Right lobe of liver (tissue), 6 donors: Measurements from ENCODE around the gene IDNK. TPM values are rescaled to one million over a fixed set of nuclear protein-coding genes. Genes with fewer than 3 reads are reported as not detected.

Experiments
- ATAC-seq, 4 donors: fragments of 200-7000 bp; cut with Tn5 transposase; one replicate each; pipeline ENCODE4 v1.9.1; 2020; ENCODE audit warnings: mild to moderate bottlenecking in 4 of 4, moderate library complexity in 4 of 4
- DNase-seq, 3 donors: peaks; one replicate each; pipeline ENCODE4 v3.0.0-alpha.2; 2020
- H3K27ac ChIP-seq, 3 donors: fragments of 200-600 bp; one replicate each; pipeline ENCODE4 v1.8.0; 2022
- H3K27me3 ChIP-seq, 2 donors: fragments of 200-600 bp; one replicate each; pipeline ENCODE4 v1.8.0; 2022
- H3K36me3 ChIP-seq, 4 donors: fragments of 200-600 bp; sonication (generic) in 1 of 4; one replicate each; pipeline versions ENCODE4 v1.5.1 to v1.8.0; 2017 to 2022; ENCODE audit warnings: control low read depth in 1 of 4
- H3K4me1 ChIP-seq, 4 donors: fragments of 200-600 bp; sonication (generic) in 1 of 4; one replicate each; pipeline versions ENCODE4 v1.5.1 to v1.8.0; 2017 to 2022; ENCODE audit warnings: control low read depth in 1 of 4
- H3K4me3 ChIP-seq, 3 donors: fragments of 200-600 bp; one replicate each; pipeline ENCODE4 v1.8.0; 2022
- H3K9me3 ChIP-seq, 4 donors: fragments of 200-600 bp; sonication (generic) in 1 of 4; one replicate each; pipeline versions ENCODE4 v1.5.1 to v1.8.0; 2017 to 2022; ENCODE audit warnings: control low read depth in 1 of 4
- POLR2A ChIP-seq: fragments of 450-650 bp; IDR thresholded peaks from one replicate; pipeline ENCODE4 v1.6.1; 2017; ENCODE audit warnings: antibody characterized with exemption, mild to moderate bottlenecking
- WGBS: methylation state at CpG from one replicate; pipeline ENCODE4 v1.1.6; 2018; ENCODE audit warnings: low coverage, low lambda C conversion rate; ENCODE audit not compliant: insufficient coverage; ENCODE audit errors: missing lambda C conversion rate; 5-methylcytosine and 5-hydroxymethylcytosine counted together
- intact Hi-C, 2 donors: fragments of 100-400 bp; cut with DNase I; formaldehyde crosslinking; loops; one replicate each; pipeline versions ENCODE4 v1.11.2 to v1.14.1; 2022
- total RNA-seq, 6 experiments: library from RNA; depleted of rRNA in 2 of 6; stranded (reverse); fragments of >200 nt in 2 of 6; fragmentation: NEBNext Ultra II Directional in 3 of 6; extraction: Animal tissue kit (Norgen Biotek cat#: 25700) in 3 of 6; gene quantifications; one replicate each; pipeline versions ENCODE4 v1.1.0 to v1.2.4, GENCODE V29; 2016 to 2023
- TF ChIP-seq, protein P1 (sequence below), 4 donors: fragments of 200-600 bp in 3 of 4; fragments of 450-650 bp in 1 of 4; IDR thresholded peaks; one replicate each; pipeline versions ENCODE4 v1.5.1 to v1.8.0; 2016 to 2022; ENCODE audit warnings: antibody characterized with exemption in 4 of 4, mild to moderate bottlenecking in 2 of 4
- donor health status: DM: no; HTN: yes; CAD: no.
- donor health status: DM: no; HTN: no; CAD: no.
- donor health status: DM: no; HTN: no; CAD: no.
- donor health status: DM: no; HTN: yes; CAD: no.
- donor health status: DM: no; HTN: yes; CAD: no.

IDNK gene
- total RNA-seq, 6 experiments from 2014 or later: 10.6 to 24.6 (median 17.8) TPM

- DNase-seq (no peak), ATAC-seq (no peak)
- no peak overlapping the region for H3K27ac ChIP-seq
- H3K36me3 ChIP-seq: peaks cover 0 to 56% (median 14%) of the 10 kb centered on the region in 4 donors
- intact Hi-C loops: no loop called here
- H3K4me1 ChIP-seq: no peaks in the 10 kb centered on the region
- no peaks in the 10 kb centered on the region for H3K27me3 ChIP-seq
- no peaks in the 10 kb centered on the region for H3K9me3 ChIP-seq
- no peak for TF ChIP-seq POLR2A
- TF ChIP-seq, protein P1, sequence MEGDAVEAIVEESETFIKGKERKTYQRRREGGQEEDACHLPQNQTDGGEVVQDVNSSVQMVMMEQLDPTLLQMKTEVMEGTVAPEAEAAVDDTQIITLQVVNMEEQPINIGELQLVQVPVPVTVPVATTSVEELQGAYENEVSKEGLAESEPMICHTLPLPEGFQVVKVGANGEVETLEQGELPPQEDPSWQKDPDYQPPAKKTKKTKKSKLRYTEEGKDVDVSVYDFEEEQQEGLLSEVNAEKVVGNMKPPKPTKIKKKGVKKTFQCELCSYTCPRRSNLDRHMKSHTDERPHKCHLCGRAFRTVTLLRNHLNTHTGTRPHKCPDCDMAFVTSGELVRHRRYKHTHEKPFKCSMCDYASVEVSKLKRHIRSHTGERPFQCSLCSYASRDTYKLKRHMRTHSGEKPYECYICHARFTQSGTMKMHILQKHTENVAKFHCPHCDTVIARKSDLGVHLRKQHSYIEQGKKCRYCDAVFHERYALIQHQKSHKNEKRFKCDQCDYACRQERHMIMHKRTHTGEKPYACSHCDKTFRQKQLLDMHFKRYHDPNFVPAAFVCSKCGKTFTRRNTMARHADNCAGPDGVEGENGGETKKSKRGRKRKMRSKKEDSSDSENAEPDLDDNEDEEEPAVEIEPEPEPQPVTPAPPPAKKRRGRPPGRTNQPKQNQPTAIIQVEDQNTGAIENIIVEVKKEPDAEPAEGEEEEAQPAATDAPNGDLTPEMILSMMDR (IDR thresholded peaks at IDR 0.05): no peak
- 100% methylated on average over 1 of the region's 1 CpG for whole genome bisulfite sequencing
- H3K4me3 ChIP-seq: no peak overlapping the region
Observed at GRCh38 chr9:83671451-83671850, 48.5 kb downstream of the IDNK start.

GRCh38 chr9:83675466-83675865, 52.5 kb downstream of the IDNK start:
- no peaks in the 10 kb centered on the region for H3K27me3 ChIP-seq
- no peaks in the 10 kb centered on the region for H3K4me1 ChIP-seq
- H3K36me3 ChIP-seq: peaks cover 0 to 80% (median 22%) of the 10 kb centered on the region in 4 donors
- H3K9me3 ChIP-seq: no peaks in the 10 kb centered on the region
- no peak overlapping the region for H3K27ac ChIP-seq
- DNase-seq (no peak), ATAC-seq (no peak)
- intact Hi-C loops: no loop called here
- WGBS: 89% methylated on average over 1 of the region's 1 CpG
- H3K4me3 ChIP-seq: no peak overlapping the region
- TF ChIP-seq POLR2A: no peak
- TF ChIP-seq, protein P1 (IDR thresholded peaks at IDR 0.05): no peak

DNA sequence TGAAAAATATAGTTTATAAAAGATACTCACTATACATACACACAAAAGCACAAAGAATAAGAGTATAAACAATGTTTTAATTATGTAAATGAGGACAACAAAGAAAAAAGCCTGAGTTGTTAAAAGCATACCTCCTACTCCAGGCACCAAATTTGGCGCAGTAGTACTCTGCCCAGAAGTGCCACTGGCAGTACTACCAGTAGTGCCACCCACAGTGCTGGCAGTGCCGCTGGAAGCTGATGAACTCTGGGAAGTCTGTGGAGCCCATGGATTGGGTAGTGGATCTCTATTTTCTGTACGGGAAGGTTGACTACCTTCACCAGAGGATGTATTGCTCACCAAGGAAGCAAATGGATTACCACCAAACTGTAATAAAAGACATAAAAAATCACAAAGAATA, 54.7 kb downstream of the IDNK start:
- Histone ChIP-seq H3K36me3 (peaks cover 0 to 76% (median 25%) of the 10 kb centered on the region in 4 donors), H3K9me3 (no peaks in the 10 kb centered on the region), H3K4me3 (no peak overlapping the region), H3K4me1 (no peaks in the 10 kb centered on the region), H3K27me3 (no peaks in the 10 kb centered on the region), H3K27ac (no peak overlapping the region)
- no peak for ATAC-seq
- TF ChIP-seq, protein P1 (IDR thresholded peaks at IDR 0.05): no peak
- no peak for TF ChIP-seq POLR2A
- intact Hi-C loops: no loop called here
- 92% methylated on average over 3 of the region's 3 CpGs for WGBS
- DNase-seq: no peak

GRCh38 chr9:83680233-83680632, 57.3 kb downstream of the IDNK start:
- H3K4me3 ChIP-seq: no peak overlapping the region
- 100% methylated on average over 1 of the region's 1 CpG for WGBS
- no peak for ATAC-seq
- no peaks in the 10 kb centered on the region for H3K27me3 ChIP-seq
- no peaks in the 10 kb centered on the region for H3K9me3 ChIP-seq
- peaks cover 0 to 58% (median 21%) of the 10 kb centered on the region in 4 donors for H3K36me3 ChIP-seq
- no peak overlapping the region for H3K27ac ChIP-seq
- H3K4me1 ChIP-seq: peaks cover 0 to 16% (median 4%) of the 10 kb centered on the region in 4 donors
- DNase-seq: no peak
- intact Hi-C loops: no loop called here
- TF ChIP-seq, protein P1 (IDR thresholded peaks at IDR 0.05): no peak
- TF ChIP-seq POLR2A: no peak

DNA sequence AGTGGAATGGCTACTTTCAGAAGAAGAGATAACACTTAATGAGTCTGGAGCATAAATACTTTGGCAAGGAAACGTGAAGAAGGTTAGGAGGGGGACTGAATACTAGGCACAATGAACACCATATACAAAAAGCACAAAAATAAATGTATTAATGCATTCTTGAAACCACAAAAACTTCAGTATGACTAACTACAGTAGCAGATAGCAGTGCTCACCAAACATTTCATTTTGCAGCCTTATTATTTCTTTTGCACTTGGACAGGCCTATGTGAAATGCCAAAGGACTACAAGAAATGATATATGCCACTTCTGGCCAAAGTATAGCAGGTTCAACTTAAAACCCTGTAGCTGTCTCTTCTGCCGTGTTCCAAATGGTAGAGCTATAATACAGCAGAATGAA, 58.5 kb downstream of the IDNK start:
- Histone ChIP-seq H3K9me3 (no peaks in the 10 kb centered on the region), H3K4me3 (no peak overlapping the region), H3K36me3 (peaks cover 0 to 48% (median 18%) of the 10 kb centered on the region in 4 donors), H3K4me1 (peaks cover 0 to 16% (median 4%) of the 10 kb centered on the region in 4 donors), H3K27ac (no peak overlapping the region), H3K27me3 (no peaks in the 10 kb centered on the region)
- WGBS: 71% methylated on average over 2 of the region's 2 CpGs
- ATAC-seq (no peak), DNase-seq (no peak)
- no peak for TF ChIP-seq POLR2A
- TF ChIP-seq, protein P1 (IDR thresholded peaks at IDR 0.05): no peak
- intact Hi-C loops: no loop called here
